ENCODE results near the gene MTMR3. TPM values are rescaled to one million over a fixed set of nuclear protein-coding genes. Genes with fewer than 3 reads are reported as not detected.

MTMR3 gene
- total and polyA plus RNA-seq, 2 of the 8 experiments (the other 6 are each of a cell fraction or from before 2014, with no cell fraction given): 16.9 to 18.5 TPM

DNA sequence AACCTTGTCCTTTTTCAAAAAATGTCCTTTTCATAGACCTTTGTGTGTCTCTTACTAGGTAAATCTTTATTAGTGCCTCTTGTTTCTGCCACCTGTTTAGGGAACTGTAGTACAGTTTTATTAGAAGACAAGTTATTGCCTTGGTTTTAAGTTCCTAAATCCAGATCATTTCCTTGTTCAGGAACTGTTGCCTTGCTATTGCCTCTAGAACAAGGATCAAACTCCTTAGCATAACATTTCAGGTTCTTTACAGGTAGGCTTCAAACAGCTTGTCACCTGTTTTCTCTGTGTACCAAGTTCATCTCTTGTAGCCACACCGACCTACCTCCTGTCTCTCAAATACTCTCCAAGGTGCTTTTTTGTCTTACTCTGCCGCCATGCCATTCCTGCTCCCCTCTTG is 75.2 kb downstream of the MTMR3 start (continued):
- TF ChIP-seq EP300 (IDR thresholded peaks at IDR 0.05; ENCODE audit: borderline replicate concordance in 1 of 2, low read depth in 2 of 2, low read length in 2 of 2) (no peak), RBBP5 (IDR thresholded peaks at IDR 0.05; ENCODE audit: borderline replicate concordance, low read depth, low read length) (no peak), NANOG (IDR thresholded peaks at IDR 0.05; ENCODE audit: insufficient read depth, low read depth, low read length, poor library complexity, severe bottlenecking) (no peak)
